Stimulated activated CD8-positive, alpha-beta memory T cell treated with anti-CD3 and anti-CD28 coated beads, Interleukin-2, amount 100 ng/mL, for 1 hour (primary cell): ENCODE data around the gene ID4.

Experiments
- DNase-seq, 2 donors: peaks; one replicate each; pipeline ENCODE4 v3.0.0-alpha.2; 2020; ENCODE audit warnings: low read depth in 2 of 2

The ID4 gene

DNA sequence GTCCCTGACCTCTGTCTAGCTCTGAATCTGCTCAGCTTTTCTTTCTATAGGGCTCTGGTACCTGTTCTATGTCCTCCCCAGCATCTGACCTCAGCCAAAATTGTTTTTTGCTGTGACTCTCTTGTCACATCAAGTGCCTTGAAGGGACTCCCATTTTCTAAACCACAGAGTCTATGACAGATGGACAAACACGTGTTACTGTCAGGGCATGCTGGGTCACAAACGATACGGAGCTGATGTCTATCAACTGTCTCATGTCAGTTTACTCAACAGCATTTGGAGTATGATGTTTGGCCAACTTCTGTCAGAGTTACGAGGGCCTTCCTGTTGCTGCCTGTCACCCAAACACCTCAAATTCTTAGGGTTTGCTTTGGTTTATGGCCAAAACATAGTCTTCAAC lies 20.5 kb downstream of the ID4 start:
- DNase-seq = no peak

DNA sequence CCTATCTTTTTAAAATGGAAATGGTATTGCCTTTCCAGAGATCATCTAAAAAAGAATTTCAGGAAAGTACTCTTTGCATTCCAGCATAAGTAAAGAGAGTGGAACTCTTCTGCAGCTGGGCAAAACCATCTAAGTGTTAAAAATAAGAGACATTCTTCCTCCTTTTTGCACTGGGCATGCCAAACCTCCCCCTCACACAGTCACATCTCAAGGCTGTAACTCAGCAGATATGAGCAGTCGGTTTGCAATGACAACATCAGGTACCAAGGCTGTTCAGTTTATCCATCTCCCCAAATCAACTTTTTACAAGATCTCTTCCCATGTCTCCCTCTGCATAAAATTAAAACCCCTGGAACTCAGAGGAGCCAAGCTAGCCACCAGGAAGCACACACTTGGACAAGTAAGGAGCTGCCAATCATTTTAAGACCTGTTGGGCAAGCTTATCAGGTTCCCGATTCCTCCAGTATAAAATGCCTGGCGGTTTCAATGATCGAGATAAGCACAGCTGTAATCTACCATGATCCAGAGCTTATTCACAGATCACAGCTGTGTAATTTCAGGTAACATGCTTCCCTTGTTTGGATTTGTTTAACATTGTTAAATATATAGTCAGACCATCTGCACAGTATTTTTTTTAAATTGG lies 23.2 kb downstream of the ID4 start:
- DNase-seq = no peak

DNA sequence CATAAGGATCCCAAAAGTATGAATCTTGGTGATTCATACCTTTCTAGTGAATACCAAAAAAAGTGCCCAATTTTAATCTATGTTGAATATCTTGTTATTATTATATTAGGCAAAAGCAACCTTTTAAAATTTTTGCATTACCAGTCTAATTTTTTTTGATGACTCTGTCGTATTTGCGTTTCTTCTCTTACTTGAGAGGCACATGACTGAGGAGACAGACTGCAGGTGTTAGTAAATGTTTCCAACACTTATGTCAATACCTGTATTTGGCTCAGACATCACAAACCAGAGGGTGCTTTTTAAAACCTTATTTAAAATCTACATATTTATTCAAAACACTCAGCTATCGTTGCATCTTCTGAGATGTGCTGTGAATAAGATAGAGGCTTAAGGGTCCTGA lies 27.1 kb downstream of the ID4 start:
- DNase-seq = no peak

DNA sequence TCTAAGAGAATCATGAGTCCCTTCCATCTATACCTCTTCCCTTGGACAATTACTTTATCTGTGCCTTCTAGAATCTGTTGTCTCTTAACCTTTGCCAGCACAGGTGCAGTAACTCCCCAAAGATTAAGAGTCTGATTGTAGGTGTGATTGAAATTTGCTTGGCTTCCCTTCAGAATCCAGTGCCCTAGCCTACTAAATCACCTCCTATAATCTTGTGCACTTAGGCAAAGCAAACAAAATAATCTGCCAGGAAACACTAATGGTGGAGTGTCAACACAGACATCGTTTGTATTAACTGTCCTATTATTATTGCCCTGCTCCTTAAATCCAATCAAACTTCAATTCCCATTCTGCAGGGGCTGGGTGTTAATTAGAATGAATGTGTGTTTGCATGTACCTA lies 28.0 kb downstream of the ID4 start:
- no peak for DNase-seq

DNA sequence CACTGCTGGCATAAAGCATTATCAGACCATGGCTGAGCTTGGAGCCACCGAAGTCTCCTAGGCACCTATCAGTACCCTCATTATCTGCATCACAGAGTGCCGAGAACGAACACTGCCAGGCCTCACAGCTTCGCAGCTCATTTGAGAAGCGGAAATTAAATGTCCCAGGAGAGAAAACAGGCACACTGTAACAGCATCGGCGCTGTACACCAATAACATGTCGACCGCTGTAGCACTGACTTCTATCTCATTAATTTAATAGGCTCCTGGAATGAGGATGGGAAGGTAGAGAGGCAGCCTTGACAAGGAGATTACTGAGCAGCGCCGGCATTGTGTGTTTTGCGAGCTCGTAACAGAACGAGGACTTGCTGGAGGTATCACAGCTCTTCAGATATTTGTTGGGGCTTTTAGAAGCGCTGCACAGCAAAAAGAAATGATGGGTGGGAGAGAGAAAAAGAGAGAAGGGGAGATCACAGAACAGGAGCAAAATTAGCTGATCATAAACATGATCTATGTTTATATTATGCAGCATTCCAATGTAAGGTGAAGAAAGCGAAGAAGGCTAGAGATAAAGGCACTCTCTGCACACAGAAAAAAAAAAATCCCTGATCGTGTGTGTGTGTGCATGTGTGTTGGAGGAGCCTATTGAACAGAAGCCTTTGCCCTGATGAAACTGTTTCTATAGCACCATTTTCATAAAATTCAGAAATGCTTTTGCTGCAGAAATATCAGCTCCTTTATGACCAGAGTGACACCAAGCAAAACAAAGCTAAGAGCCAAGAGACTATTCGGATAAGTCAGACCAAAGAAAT lies 29.2 kb downstream of the ID4 start:
- no peak for DNase-seq

DNA sequence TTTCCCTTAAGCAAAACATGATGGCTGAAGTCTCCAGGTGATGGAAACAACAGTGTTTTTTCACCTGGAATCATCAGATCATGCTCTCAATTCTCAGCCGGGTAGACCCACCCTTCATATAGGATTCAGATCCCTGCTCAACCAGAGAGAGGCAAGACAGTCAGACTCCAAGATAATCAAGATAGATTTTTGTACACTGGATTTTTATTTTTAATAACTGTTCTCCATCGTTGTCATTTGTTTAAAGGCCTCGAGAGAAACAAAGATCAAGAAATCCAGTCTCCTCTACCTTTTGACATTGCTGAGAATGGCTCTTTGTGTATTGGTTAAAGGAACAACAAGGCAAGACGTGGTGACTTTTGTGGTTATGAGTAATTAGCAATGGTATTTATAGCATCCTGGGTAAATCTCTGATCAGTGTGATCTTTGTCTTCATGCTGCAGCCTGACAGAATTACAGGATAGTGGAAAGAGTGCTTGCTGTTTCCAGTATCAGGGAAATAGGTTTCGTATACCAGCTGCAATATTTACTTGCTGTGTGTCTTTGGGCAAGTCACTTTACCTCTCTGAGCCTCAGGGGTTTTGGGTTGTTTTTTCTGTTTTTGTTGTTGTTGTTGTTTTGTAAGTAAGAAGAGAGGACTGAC lies 29.9 kb downstream of the ID4 start:
- DNase-seq = no peak

DNA sequence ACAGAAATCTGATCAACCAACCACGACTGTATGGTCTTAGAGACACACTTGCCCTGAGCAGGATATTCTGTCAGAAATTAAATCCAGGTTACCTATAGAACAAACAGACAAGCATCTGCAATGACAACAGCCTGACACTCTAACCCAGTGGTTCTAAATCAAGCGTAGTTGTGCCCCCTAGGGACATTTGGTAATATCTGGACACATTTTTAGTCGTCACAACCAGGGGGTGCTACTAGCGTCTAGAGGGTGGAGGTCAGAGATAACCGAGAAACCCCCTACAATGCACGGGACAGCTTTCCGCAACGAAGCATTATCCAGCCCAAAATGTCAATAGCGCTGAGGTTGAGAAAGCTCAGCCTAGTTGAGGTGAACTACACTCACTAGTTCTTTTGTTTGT lies 32.3 kb downstream of the ID4 start:
- DNase-seq = no peak

DNA sequence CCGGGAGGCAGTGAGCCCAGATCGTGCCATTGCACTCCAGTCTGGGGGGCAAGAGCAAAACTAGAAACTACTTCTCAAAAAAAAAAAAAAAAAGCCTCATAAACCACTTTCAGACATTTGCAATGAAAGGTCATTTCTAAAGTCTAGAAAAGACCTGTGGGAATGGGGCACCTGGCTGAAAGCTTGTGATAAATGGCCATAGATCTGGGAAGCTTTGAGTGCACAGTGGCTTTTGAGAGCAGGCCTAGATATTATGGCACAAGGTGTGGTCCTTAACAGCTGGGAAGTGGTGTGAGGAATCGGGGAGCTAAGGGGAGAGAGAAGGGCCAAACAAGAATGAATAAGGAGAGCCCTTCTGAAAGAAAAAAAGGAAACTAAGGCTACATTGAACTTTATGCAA lies 33.2 kb downstream of the ID4 start:
- no peak for DNase-seq

DNA sequence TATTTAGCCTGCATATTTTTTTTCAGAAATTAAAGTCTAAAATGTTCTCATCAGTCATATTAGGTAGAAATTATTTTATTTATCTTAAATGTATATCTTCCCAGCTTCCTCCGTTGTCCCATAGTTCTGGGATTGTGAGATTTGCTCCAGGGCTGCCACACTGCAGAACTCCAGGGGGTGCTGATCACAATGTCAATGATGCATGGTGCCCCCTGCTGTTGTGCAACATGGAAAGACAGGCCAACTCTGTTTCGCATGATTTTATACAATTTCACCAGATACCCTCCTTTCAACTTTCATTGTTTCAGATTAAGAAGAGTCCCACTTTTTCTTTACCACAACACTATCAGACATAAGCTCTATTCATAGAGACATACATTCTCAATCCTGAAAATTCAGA lies 35.9 kb downstream of the ID4 start:
- DNase-seq = no peak

DNA sequence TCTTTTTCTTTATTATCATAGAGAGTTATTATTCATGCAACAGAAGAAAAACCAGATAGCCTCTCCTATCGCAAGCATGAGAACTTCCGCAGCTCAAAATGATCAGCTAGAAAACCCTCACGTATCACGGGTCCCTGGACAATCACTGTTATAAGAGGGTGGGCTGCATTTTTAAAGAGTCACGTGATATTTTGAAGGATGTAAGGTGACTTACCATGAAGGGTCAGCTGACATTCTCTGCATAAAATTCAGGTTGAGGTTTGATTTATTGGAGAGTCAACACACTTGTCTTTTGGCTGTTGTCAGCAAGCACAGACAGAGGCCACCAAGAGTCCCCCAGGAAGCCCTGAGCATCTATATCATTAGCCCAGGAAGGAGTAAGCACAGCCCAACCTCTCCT lies 39.5 kb downstream of the ID4 start:
- DNase-seq = no peak

DNA sequence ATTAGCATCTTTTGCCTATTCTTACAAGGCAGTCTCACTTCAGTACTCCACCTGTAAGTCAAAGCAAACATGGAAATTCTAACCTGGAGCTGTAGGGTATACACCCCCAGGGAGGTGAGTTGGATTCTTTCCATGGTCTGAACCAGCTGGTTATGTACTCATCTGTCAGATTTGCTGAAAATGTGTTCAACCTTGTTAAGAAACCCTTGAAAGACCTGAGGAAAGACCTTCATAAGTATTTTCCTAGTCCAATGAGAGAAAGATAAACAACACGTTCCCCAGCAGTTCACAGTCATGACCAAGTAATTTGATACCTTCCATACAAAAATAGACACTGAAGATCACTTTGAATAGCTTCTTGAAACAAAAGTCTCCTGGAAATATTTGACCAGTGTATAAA lies 42.5 kb downstream of the ID4 start:
- DNase-seq = no peak

DNA sequence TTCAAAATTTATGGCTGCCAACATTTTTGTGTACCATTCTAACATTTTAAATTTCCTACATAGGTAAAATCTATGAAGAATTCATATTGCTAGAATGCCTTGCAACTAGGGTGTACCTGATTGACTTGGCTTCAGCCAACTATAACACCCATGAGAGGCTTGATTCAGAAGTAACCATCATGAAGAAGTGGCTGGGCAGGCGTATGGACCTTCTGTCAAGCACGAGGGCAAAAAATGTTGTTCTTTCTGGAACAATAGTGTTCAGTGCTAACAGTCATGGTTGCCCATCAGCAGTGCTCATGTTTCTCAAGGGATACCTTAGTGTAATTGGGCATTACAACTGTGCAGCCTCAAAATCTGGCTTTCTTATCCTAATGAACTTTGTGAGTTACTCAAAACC lies 42.9 kb downstream of the ID4 start:
- no peak for DNase-seq

DNA sequence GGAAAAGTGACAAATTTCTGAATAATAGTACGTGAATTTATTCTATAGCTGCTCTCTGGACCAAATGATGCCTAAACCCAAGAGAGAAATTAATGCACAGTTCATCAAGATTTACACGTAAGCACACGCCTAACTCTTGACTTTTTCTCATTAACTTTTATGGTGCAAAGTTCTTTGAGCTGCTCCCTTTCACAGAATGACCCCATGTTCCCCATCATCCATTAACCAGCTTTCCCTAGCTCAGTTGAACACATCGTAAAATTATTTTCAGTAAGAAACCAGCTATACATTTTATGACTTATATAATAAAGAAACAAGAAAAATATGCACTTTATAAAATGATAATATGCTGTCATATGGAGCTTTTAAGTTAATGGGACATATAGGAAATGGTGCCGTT lies 54.3 kb downstream of the ID4 start:
- no peak for DNase-seq
